ENCODE data around the gene BBS10. TPM values are rescaled to one million over a fixed set of nuclear protein-coding genes. Genes with fewer than 3 reads are reported as not detected.
"Not testable (repeated sequence)": the region's sequence is repeated elsewhere in the genome, so short reads cannot be mapped to it uniquely, and the experiment has no call there.

Gene BBS10
- total RNA-seq, 1 donor from 2014 or later: 5.0 TPM

DNA sequence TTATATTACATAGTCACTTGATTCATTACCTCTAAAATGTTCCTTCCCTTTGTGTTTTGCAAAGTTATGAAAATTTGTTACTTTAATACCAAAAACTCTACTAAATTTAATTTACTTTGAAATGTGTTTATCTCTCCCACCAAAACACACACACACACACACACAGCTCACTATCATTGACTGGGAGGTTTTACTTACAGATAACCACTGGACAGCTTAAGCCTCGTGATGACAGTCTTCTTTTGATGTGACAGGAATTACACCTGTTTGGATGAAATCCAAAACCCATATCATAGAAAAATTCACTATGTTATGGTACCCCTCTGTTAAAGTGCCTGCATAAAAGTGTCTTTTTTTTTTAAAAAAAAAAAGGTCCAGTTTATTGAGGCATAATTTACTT lies 15.6 kb downstream of the BBS10 start:
- ATAC-seq: no peak
- DNase-seq (ENCODE audit: low spot score): no peak

GRCh38 chr12:76329606-76330005 lies 18.6 kb downstream of the BBS10 start:
- ATAC-seq: no peak
- DNase-seq (ENCODE audit: low spot score): no peak

GRCh38 chr12:76329159-76329558 lies 19.1 kb downstream of the BBS10 start:
- DNase-seq (ENCODE audit: low spot score): no peak
- no peak for ATAC-seq

DNA sequence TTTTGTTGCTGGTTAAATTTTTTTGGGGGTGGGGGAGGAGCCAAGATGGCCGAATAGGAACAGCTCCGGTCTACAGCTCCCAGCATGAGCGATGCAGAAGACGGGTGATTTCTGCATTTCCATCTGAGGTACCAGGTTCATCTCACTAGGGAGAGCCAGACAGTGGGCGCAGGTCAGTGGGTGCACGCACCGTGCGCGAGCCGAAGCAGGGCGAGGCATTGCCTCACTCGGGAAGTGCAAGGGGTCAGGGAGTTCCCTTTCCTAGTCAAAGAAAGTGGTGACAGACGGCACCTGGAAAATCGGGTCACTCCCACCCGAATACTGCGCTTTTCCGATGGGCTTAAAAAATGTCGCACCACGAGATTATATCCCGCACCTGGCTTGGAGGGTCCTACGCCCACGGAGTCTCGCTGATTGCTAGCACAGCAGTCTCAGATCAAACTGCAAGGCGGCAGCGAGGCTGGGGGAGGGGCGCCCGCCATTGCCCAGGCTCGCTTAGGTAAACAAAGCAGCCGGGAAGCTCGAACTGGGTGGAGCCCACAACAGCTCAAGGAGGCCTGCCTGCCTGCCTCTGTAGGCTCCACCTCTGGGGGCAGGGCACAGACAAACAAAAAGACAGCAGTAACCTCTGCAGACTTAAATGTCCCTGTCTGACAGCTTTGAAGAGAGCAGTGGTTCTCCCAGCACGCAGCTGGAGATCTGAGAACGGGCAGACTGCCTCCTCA lies 28.5 kb downstream of the BBS10 start:
- ATAC-seq; DNase-seq (ENCODE audit: low spot score): not testable (repeated sequence)

GRCh38 chr12:76318773-76319594 lies 29.2 kb downstream of the BBS10 start:
- ATAC-seq (no peak), DNase-seq (ENCODE audit: low spot score) (no peak)

DNA sequence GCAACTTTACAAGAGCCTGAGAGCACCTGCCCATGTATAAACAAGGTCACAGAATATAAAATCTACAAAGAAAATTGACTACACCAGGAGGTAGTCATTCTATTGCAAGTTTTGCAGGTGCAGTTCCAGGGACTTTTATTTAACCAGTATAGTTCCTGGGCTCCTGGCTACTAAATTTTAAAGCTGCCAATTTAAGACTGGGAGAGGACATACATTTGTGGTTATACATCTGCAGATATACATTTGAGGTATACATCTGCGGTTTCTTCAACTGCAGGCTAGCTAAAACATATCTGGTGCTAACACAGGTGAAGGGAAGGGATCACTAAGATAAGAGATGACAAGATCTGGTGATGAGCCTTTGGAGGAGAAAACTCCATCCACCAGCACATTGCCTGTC lies 30.2 kb downstream of the BBS10 start:
- DNase-seq (ENCODE audit: low spot score) (no peak), ATAC-seq (no peak)

GRCh38 chr12:76316468-76316867 lies 31.7 kb downstream of the BBS10 start:
- no peak for ATAC-seq
- DNase-seq (ENCODE audit: low spot score): no peak

DNA sequence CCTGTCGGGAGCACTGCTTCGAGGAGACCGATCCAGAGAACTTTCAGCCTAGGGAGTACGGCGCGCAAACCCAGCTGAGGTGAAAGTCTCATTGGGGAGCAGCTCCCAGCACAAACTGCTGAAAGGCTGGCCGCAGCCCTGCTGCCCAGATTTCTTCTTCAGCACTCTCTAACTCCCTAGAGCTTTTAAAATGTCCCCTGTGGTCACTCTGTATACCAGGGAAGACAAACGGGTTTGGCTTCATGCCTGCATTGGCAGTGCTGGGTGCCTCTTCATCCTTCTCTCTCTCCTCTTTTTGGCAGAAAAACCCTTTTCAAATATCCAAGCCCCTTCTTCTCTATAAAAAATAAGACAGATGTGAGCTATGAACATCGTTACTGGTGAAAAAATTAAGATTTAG lies 34.9 kb downstream of the BBS10 start:
- DNase-seq (ENCODE audit: low spot score): no peak

DNA sequence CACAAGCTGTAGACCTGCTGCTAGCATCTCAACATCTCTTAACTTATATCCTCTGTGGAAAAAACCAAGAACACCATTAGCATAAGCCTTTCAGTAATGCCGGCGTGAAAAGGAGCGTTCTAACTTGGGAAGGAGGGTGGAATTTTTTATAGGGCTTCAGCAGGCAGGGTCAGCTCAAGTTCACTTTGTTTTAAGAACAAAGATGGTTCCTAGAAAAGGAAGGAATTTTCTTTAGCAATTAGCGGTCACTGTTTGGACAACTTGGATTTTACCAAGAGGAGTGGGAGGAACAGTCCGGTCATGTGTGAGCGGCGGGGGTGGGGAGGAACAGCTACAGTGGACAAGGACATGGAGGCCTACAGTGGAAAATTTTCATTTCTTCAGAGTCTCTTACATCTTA lies 35.9 kb downstream of the BBS10 start:
- no peak for DNase-seq (ENCODE audit: low spot score)

More for the DNA sequence above, 34.9 kb downstream of the BBS10 start:
- ATAC-seq: no peak

GRCh38 chr12:76311796-76312195 lies 36.4 kb downstream of the BBS10 start:
- no peak for ATAC-seq
- no peak for DNase-seq (ENCODE audit: low spot score)

More for the DNA sequence above, 35.9 kb downstream of the BBS10 start:
- no peak for ATAC-seq

DNA sequence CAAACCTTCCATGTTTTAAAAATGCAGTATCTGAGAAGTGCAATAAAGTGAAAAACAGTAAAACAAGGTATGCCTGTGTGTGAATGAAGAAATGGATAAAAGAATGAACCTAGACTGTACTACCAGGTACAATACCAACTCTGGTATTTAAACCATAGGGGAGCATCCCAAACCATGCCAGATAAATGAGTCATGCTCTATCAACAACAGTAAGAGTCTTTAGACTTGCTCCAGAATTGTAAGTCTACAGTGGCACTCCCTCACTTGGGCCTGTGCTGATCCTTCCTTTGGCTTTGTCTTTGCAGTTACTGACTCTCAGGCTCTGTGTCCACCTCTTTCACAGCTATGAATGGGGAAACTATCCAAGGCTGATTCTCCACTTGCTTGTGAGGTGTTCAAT lies 38.1 kb downstream of the BBS10 start:
- no peak for ATAC-seq
- no peak for DNase-seq (ENCODE audit: low spot score)

DNA sequence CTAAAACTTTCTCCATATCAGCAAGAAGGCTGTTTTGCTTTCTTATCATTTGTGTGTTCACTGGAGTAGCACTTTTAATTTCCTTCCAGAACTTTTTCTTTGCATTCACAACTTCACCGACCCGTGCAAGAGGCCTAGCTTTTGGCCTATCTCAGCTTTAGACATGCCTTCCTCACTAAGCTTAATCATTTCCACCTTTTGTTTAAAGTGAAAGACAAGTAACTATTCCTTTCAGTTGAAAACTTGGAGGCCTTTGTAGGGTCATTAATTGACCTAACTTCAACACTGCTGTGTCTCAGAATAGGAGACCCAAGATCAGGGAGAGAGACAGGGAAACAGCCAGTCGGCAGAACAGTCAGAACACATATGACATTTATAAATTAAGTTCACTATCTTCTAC lies 39.3 kb downstream of the BBS10 start:
- ATAC-seq: no peak
- DNase-seq (ENCODE audit: low spot score): no peak

GRCh38 chr12:76307083-76307482 lies 41.1 kb downstream of the BBS10 start:
- no peak for ATAC-seq
- no peak for DNase-seq (ENCODE audit: low spot score)

DNA sequence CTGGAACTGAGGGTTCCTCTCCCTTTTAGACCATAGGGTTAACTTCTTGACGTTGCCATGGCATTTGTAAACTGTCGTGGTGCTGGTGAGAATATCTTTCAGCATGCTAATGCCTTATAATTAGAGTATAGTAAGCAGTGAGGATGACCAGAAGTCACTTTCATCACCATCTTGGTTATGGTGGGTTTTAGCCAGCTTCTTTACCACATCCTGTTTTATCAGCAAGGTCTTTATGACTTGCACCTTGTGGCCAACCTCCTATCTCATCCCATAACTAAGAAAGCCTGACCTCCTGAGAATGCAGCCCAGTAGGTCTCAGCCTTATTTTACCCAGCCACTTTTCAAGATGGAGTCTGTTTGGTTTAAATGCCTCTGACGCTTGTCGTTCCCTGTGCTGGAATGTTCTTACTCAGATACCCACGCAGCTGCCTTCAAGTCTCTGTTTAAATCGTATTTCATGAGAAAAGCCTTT lies 44.2 kb downstream of the BBS10 start:
- ATAC-seq: no peak
- DNase-seq (ENCODE audit: low spot score): no peak

DNA sequence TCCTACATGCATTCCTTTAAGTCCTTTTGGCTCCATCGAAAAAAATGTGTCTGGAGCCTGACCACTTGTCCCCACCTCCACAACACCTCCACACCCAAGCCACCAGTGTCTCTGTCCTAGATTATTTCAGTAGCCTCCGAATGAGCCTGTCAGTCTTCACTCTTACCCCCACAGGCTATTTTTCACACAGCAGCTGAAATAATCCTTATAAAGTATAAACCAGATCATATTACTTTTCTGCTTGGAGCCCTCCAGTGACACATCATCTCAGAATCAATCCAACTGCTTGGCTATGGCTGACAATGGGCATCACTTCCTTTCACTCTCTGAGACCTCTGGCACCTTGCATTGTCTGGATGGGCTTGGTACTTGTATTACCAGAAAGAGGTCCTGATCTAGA lies 44.9 kb downstream of the BBS10 start:
- ATAC-seq (no peak), DNase-seq (ENCODE audit: low spot score) (no peak)

GRCh38 chr12:76300297-76300665 lies 47.9 kb downstream of the BBS10 start:
- no peak for DNase-seq (ENCODE audit: low spot score)
- no peak for ATAC-seq

DNA sequence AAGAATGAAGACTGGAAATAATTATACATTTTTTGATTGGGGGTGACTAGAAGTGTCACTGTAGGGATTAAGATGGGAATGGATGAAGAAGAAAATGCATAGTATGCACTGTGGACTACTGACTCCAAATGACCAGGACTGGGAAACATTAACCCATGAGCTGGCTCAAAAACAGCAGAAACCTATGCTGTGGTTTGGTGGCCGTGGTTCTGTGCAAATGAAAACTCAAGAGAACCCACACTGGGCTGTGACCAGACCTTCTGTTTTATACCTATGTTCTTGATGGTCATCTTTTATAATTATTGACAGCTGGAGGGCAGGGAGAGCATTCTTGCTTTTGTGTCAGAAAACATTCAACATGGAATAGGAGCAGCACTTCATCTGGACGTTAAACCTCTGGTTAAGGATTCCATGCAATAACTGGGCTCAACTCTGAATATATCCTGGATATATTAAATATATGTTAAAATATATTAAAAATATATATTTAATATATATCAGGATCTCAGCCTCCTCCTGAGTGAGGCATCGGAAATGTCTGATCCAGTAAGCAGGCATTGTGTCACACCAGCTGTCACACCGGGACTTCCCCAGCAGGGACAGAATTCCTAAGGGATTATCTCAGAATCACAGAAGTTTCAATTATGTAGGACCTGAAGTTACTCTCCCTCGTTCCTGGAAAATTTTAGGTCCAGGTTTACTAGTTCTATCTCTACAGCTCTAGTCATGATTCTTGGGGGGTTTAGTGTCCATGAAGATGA lies 48.5 kb downstream of the BBS10 start:
- no peak for ATAC-seq
- no peak for DNase-seq (ENCODE audit: low spot score)
